GM23338 (cell line): ENCODE data around the gene PPP2R5C. TPM values are rescaled to one million over a fixed set of nuclear protein-coding genes. Genes with fewer than 3 reads are reported as not detected.
A peak's percentile ranks its signal among the peaks of the same experiment; 100 is the strongest.

Experiments used
- ATAC-seq: fragments of 200-7000 bp; cut with Tn5 transposase; 3 replicates; pipeline ENCODE4 v1.9.1; 2020
- DNase-seq: peaks from one replicate; pipeline ENCODE4 v3.0.0-alpha.2; 2015; ENCODE audit warnings: low spot score
- H2AFZ ChIP-seq: fragments of 200-600 bp; sonication (generic); 2 replicates; pipeline ENCODE4 v1.8.0; 2016; ENCODE audit warnings: antibody characterized with exemption, mild to moderate bottlenecking, moderate library complexity
- H3F3A ChIP-seq: fragments of 200-600 bp; sonication (generic); replicated peaks from 2 replicates; pipeline ENCODE4 v1.8.0; 2017; ENCODE audit warnings: antibody characterized with exemption, mixed run types, low read depth
- H3K27ac ChIP-seq: fragments of 200-600 bp; sonication (generic); 2 replicates; pipeline ENCODE4 v1.6.1; 2016; ENCODE audit warnings: low read depth
- H3K27me3 ChIP-seq: fragments of 200-600 bp; sonication (generic); 2 replicates; pipeline ENCODE4 v1.8.0; 2016; ENCODE audit warnings: mild to moderate bottlenecking, mixed run types, moderate library complexity; ENCODE audit not compliant: insufficient read depth
- H3K36me3 ChIP-seq: fragments of 200-600 bp; sonication (generic); 2 replicates; pipeline ENCODE4 v1.8.0; 2016; ENCODE audit warnings: mild to moderate bottlenecking; ENCODE audit not compliant: insufficient read depth
- H3K4me1 ChIP-seq: fragments of 200-600 bp; sonication (generic); 2 replicates; pipeline ENCODE4 v1.8.0; 2016; ENCODE audit warnings: mild to moderate bottlenecking, moderate library complexity; ENCODE audit not compliant: insufficient read depth
- H3K4me2 ChIP-seq: fragments of 200-600 bp; sonication (generic); 2 replicates; pipeline ENCODE4 v1.7.1; 2017; ENCODE audit warnings: mixed run types
- H3K4me3 ChIP-seq: fragments of 200-600 bp; sonication (generic); 2 replicates; pipeline ENCODE4 v1.6.1; 2016; ENCODE audit warnings: mixed run types
- H3K79me2 ChIP-seq: fragments of 200-600 bp; sonication (generic); replicated peaks from 2 replicates; pipeline ENCODE4 v1.8.0; 2017; ENCODE audit warnings: mild to moderate bottlenecking; ENCODE audit not compliant: insufficient read depth
- H3K9me2 ChIP-seq: fragments of 200-600 bp; sonication (generic); 2 replicates; pipeline ENCODE4 v1.8.0; 2017; ENCODE audit not compliant: insufficient read depth
- H4K20me1 ChIP-seq: fragments of 200-600 bp; sonication (generic); replicated peaks from 2 replicates; pipeline ENCODE4 v1.8.0; 2017; ENCODE audit warnings: mild to moderate bottlenecking; ENCODE audit not compliant: insufficient read depth
- H3K27ac Mint-ChIP-seq: 2 replicates; pipeline ENCODE4 v1.8.0; 2020; ENCODE audit warnings: inconsistent platforms, mild to moderate bottlenecking, moderate library complexity, mixed read lengths
- H3K27me3 Mint-ChIP-seq: 3 replicates; pipeline ENCODE4 v1.8.0; 2022; ENCODE audit warnings: low read depth, mild to moderate bottlenecking, moderate library complexity, mixed read lengths, inconsistent platforms; ENCODE audit not compliant: insufficient read depth, poor library complexity
- H3K36me3 Mint-ChIP-seq: 3 replicates; pipeline ENCODE4 v1.8.0; 2021; ENCODE audit warnings: low read depth, mild to moderate bottlenecking, inconsistent platforms, moderate library complexity, mixed read lengths
- H3K4me1 Mint-ChIP-seq: 3 replicates; pipeline ENCODE4 v1.8.0; 2020; ENCODE audit warnings: mild to moderate bottlenecking, inconsistent platforms, mixed read lengths
- H3K4me3 Mint-ChIP-seq: 3 replicates; pipeline ENCODE4 v1.8.0; 2021; ENCODE audit warnings: moderate library complexity, mild to moderate bottlenecking, inconsistent platforms, mixed read lengths
- H3K9me3 Mint-ChIP-seq: 3 replicates; pipeline ENCODE4 v1.8.0; 2020; ENCODE audit warnings: moderate library complexity, mild to moderate bottlenecking, inconsistent platforms, mixed read lengths
- CREB1 ChIP-seq: fragments of 250-450 bp; sonication (Bioruptor Pico); IDR thresholded peaks from 2 replicates; pipeline ENCODE4 v1.5.0; 2020; ENCODE audit warnings: low read depth, mild to moderate bottlenecking, moderate library complexity
- EZH2 ChIP-seq: fragments of 200-600 bp; sonication (generic); IDR thresholded peaks from one replicate; pipeline ENCODE4 v1.8.0; 2017; ENCODE audit warnings: antibody characterized with exemption, mild to moderate bottlenecking, low read depth; ENCODE audit not compliant: unreplicated experiment
- EZH2phosphoT487 ChIP-seq: fragments of 200-600 bp; sonication (generic); IDR thresholded peaks from one replicate; pipeline ENCODE4 v1.8.1; 2018; ENCODE audit warnings: antibody characterized with exemption; ENCODE audit not compliant: unreplicated experiment
- JUNB ChIP-seq: IDR thresholded peaks from one replicate; pipeline ENCODE4 v1.6.1; 2016; ENCODE audit warnings: antibody characterized with exemption; ENCODE audit not compliant: unreplicated experiment
- NANOG ChIP-seq: IDR thresholded peaks from 2 replicates; pipeline ENCODE4 v1.6.1; 2016; ENCODE audit warnings: antibody characterized with exemption, borderline replicate concordance
- POLR2AphosphoS5 ChIP-seq: IDR thresholded peaks from 2 replicates; pipeline ENCODE4 v1.6.1; 2016; ENCODE audit warnings: antibody characterized with exemption, low read depth
- STAT1 ChIP-seq: IDR thresholded peaks from one replicate; pipeline ENCODE4 v1.6.1; 2016; ENCODE audit warnings: antibody characterized with exemption; ENCODE audit not compliant: unreplicated experiment
- ZNF114 ChIP-seq: fragments of 250-450 bp; sonication (Bioruptor Pico); IDR thresholded peaks from 2 replicates; pipeline ENCODE4 v1.5.0; 2020; ENCODE audit warnings: mild to moderate bottlenecking, moderate library complexity
- ZNF331 ChIP-seq: fragments of 250-450 bp; sonication (Bioruptor Pico); IDR thresholded peaks from 2 replicates; pipeline ENCODE4 v1.5.0; 2020; ENCODE audit warnings: low read depth, mild to moderate bottlenecking, moderate library complexity
- polyA plus RNA-seq: library from polyadenylated mRNA; unstranded; fragments of >200 nt; fragmentation: Nextera tagmentation; extraction: Ambion mirVana; gene quantifications from 2 replicates; pipeline ENCODE4 v1.2.1, GENCODE V29; 2016
- total RNA-seq: library from RNA; depleted of rRNA; stranded (reverse); fragments of >200 nt; shearing (Covaris generic); gene quantifications from 2 replicates; pipeline ENCODE4 v1.2.3, GENCODE V29; 2014
- TF ChIP-seq, protein P1 (sequence below): fragments of 250-450 bp; sonication (Bioruptor Pico); IDR thresholded peaks from 2 replicates; pipeline ENCODE4 v1.5.0; 2020; ENCODE audit warnings: mild to moderate bottlenecking, moderate library complexity
- TF ChIP-seq, protein P2 (sequence below): IDR thresholded peaks from one replicate; pipeline ENCODE4 v1.6.1; 2018; ENCODE audit warnings: antibody characterized with exemption; ENCODE audit not compliant: unreplicated experiment
- TF ChIP-seq, protein P3 (sequence below), 2 experiments: fragments of 200-600 bp in 1 of 2; sonication (generic) in 1 of 2; conservative IDR thresholded peaks; 2 replicates each; pipeline versions ENCODE4 v1.5.1 to v1.6.1; 2016 to 2017; ENCODE audit warnings: antibody characterized with exemption in 2 of 2, low read depth in 2 of 2, mild to moderate bottlenecking in 2 of 2, moderate library complexity in 1 of 2
- TF ChIP-seq, protein P4 (sequence below): IDR thresholded peaks from 2 replicates; pipeline ENCODE4 v1.6.1; 2016; ENCODE audit warnings: antibody characterized with exemption

Gene PPP2R5C
- total and polyA plus RNA-seq, 2 experiments from 2014 or later: 75.4 to 79.7 TPM

DNA sequence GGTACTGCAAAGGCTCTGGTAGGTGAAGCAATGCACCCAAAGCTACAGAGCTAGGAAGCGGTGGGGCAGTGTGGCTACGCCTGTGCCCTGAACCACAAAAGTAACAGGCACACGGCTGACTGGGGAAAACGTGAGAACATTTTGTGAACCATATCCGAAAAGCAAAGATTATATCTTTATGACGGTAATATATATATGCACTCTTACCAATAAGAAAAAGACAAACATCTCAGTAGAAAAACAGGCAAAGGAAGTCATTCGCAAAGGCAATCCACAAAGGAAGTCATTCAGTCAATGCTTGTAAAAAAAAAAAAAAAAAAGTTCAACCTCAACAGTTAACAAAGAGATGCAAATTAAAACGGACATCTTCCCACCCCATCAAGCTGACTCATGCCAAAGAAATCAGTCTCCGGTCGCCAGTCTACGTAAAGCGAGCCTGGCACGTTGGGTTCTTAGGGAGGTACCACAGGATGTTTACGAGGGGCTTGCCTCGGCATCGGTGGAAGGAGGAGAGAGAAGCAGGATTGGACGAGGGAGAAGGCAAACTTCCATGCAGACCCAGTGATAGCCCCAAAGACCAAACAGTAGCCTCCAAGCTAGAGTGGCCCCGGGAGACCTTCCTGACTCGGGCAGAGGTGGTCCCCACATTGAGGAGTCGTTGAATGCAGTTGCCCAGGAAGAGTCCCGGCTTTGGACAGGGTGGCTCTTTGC, 39.4 kb upstream of the PPP2R5C start:
- H3K36me3 Mint-ChIP-seq: no peaks in the 10 kb centered on the region
- peaks cover 4% of the 10 kb centered on the region for H3K9me3 Mint-ChIP-seq
- Histone ChIP-seq H3K4me2 (no peak overlapping the region), H3K9me2 (0 out of 2 replicates have a peak, but pooled peaks cover 3% of the 10 kb centered on the region), H3K27me3 (no peaks in the 10 kb centered on the region), H3K4me3 (no peak overlapping the region), H3K79me2 (no peaks in the 10 kb centered on the region), H3K4me1 (peaks cover 3% of the 10 kb centered on the region; the same call in 1 of the 2 replicates), H4K20me1 (no peaks in the 10 kb centered on the region), H2AFZ (0 out of 2 replicates have a peak overlapping the region, but pooled peaks have one; percentile 66), H3K36me3 (no peaks in the 10 kb centered on the region), H3K27ac (no peak overlapping the region), H3F3A (no peaks in the 10 kb centered on the region)
- H3K27ac Mint-ChIP-seq: peak overlapping the region; percentile 38; the same call in 1 of the 2 replicates
- ATAC-seq (no peak), DNase-seq (peak; percentile 53)
- no peak overlapping the region for H3K4me3 Mint-ChIP-seq
- TF ChIP-seq STAT1 (no peak), POLR2AphosphoS5 (no peak), ZNF331 (CRISPR knock-in tag) (no peak), JUNB (no peak), NANOG (no peak), EZH2 (no peak), CREB1 (CRISPR knock-in tag) (no peak), ZNF114 (no peak), EZH2phosphoT487 (no peak)
- TF ChIP-seq, protein P1, sequence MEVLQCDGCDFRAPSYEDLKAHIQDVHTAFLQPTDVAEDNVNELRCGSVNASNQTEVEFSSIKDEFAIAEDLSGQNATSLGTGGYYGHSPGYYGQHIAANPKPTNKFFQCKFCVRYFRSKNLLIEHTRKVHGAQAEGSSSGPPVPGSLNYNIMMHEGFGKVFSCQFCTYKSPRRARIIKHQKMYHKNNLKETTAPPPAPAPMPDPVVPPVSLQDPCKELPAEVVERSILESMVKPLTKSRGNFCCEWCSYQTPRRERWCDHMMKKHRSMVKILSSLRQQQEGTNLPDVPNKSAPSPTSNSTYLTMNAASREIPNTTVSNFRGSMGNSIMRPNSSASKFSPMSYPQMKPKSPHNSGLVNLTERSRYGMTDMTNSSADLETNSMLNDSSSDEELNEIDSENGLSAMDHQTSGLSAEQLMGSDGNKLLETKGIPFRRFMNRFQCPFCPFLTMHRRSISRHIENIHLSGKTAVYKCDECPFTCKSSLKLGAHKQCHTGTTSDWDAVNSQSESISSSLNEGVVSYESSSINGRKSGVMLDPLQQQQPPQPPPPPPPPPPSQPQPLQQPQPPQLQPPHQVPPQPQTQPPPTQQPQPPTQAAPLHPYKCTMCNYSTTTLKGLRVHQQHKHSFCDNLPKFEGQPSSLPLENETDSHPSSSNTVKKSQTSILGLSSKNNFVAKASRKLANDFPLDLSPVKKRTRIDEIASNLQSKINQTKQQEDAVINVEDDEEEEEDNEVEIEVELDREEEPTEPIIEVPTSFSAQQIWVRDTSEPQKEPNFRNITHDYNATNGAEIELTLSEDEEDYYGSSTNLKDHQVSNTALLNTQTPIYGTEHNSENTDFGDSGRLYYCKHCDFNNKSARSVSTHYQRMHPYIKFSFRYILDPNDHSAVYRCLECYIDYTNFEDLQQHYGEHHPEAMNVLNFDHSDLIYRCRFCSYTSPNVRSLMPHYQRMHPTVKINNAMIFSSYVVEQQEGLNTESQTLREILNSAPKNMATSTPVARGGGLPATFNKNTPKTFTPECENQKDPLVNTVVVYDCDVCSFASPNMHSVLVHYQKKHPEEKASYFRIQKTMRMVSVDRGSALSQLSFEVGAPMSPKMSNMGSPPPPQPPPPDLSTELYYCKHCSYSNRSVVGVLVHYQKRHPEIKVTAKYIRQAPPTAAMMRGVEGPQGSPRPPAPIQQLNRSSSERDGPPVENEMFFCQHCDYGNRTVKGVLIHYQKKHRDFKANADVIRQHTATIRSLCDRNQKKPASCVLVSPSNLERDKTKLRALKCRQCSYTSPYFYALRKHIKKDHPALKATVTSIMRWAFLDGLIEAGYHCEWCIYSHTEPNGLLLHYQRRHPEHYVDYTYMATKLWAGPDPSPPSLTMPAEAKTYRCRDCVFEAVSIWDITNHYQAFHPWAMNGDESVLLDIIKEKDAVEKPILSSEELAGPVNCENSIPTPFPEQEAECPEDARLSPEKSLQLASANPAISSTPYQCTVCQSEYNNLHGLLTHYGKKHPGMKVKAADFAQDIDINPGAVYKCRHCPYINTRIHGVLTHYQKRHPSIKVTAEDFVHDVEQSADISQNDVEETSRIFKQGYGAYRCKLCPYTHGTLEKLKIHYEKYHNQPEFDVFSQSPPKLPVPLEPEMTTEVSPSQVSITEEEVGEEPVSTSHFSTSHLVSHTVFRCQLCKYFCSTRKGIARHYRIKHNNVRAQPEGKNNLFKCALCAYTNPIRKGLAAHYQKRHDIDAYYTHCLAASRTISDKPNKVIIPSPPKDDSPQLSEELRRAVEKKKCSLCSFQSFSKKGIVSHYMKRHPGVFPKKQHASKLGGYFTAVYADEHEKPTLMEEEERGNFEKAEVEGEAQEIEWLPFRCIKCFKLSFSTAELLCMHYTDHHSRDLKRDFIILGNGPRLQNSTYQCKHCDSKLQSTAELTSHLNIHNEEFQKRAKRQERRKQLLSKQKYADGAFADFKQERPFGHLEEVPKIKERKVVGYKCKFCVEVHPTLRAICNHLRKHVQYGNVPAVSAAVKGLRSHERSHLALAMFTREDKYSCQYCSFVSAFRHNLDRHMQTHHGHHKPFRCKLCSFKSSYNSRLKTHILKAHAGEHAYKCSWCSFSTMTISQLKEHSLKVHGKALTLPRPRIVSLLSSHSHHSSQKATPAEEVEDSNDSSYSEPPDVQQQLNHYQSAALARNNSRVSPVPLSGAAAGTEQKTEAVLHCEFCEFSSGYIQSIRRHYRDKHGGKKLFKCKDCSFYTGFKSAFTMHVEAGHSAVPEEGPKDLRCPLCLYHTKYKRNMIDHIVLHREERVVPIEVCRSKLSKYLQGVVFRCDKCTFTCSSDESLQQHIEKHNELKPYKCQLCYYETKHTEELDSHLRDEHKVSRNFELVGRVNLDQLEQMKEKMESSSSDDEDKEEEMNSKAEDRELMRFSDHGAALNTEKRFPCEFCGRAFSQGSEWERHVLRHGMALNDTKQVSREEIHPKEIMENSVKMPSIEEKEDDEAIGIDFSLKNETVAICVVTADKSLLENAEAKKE: no peak
- TF ChIP-seq, protein P2, sequence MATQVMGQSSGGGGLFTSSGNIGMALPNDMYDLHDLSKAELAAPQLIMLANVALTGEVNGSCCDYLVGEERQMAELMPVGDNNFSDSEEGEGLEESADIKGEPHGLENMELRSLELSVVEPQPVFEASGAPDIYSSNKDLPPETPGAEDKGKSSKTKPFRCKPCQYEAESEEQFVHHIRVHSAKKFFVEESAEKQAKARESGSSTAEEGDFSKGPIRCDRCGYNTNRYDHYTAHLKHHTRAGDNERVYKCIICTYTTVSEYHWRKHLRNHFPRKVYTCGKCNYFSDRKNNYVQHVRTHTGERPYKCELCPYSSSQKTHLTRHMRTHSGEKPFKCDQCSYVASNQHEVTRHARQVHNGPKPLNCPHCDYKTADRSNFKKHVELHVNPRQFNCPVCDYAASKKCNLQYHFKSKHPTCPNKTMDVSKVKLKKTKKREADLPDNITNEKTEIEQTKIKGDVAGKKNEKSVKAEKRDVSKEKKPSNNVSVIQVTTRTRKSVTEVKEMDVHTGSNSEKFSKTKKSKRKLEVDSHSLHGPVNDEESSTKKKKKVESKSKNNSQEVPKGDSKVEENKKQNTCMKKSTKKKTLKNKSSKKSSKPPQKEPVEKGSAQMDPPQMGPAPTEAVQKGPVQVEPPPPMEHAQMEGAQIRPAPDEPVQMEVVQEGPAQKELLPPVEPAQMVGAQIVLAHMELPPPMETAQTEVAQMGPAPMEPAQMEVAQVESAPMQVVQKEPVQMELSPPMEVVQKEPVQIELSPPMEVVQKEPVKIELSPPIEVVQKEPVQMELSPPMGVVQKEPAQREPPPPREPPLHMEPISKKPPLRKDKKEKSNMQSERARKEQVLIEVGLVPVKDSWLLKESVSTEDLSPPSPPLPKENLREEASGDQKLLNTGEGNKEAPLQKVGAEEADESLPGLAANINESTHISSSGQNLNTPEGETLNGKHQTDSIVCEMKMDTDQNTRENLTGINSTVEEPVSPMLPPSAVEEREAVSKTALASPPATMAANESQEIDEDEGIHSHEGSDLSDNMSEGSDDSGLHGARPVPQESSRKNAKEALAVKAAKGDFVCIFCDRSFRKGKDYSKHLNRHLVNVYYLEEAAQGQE: no peak
- TF ChIP-seq, protein P3, sequence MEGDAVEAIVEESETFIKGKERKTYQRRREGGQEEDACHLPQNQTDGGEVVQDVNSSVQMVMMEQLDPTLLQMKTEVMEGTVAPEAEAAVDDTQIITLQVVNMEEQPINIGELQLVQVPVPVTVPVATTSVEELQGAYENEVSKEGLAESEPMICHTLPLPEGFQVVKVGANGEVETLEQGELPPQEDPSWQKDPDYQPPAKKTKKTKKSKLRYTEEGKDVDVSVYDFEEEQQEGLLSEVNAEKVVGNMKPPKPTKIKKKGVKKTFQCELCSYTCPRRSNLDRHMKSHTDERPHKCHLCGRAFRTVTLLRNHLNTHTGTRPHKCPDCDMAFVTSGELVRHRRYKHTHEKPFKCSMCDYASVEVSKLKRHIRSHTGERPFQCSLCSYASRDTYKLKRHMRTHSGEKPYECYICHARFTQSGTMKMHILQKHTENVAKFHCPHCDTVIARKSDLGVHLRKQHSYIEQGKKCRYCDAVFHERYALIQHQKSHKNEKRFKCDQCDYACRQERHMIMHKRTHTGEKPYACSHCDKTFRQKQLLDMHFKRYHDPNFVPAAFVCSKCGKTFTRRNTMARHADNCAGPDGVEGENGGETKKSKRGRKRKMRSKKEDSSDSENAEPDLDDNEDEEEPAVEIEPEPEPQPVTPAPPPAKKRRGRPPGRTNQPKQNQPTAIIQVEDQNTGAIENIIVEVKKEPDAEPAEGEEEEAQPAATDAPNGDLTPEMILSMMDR (conservative IDR thresholded peaks at IDR 0.05; ENCODE audit: low read depth in 2 of 2): no peak
- TF ChIP-seq, protein P4, sequence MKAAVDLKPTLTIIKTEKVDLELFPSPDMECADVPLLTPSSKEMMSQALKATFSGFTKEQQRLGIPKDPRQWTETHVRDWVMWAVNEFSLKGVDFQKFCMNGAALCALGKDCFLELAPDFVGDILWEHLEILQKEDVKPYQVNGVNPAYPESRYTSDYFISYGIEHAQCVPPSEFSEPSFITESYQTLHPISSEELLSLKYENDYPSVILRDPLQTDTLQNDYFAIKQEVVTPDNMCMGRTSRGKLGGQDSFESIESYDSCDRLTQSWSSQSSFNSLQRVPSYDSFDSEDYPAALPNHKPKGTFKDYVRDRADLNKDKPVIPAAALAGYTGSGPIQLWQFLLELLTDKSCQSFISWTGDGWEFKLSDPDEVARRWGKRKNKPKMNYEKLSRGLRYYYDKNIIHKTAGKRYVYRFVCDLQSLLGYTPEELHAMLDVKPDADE: no peak
- peaks cover 10% of the 10 kb centered on the region for H3K27me3 Mint-ChIP-seq
- peaks cover 25% of the 10 kb centered on the region for H3K4me1 Mint-ChIP-seq
